Karpas-422 (cell line): Measurements from ENCODE around the gene ATP7B. TPM values are rescaled to one million over a fixed set of nuclear protein-coding genes. Genes with fewer than 3 reads are reported as not detected.

Experiments used
- DNase-seq: peaks from one replicate; pipeline ENCODE4 v3.0.0-alpha.2; 2015
- H2AFZ ChIP-seq: fragments of 200-600 bp; sonication (generic); 2 replicates; pipeline ENCODE4 v1.6.1; 2014; ENCODE audit warnings: antibody characterized with exemption, low read length, mixed read lengths
- H3K27ac ChIP-seq: fragments of 200-600 bp; sonication (generic); 2 replicates; pipeline ENCODE4 v1.5.1; 2014; ENCODE audit warnings: mild to moderate bottlenecking, low read length, moderate library complexity
- H3K27me3 ChIP-seq: fragments of 200-600 bp; sonication (generic); 2 replicates; pipeline ENCODE4 v1.6.1; 2014; ENCODE audit warnings: low read length, mixed read lengths
- H3K36me3 ChIP-seq: fragments of 200-600 bp; sonication (generic); 2 replicates; pipeline ENCODE4 v1.6.1; 2014; ENCODE audit warnings: low read length, mixed read lengths; ENCODE audit not compliant: insufficient read depth
- H3K4me1 ChIP-seq: fragments of 200-600 bp; sonication (generic); 2 replicates; pipeline ENCODE4 v1.6.1; 2014; ENCODE audit warnings: mild to moderate bottlenecking, low read length, mixed read lengths
- H3K4me2 ChIP-seq: fragments of 200-600 bp; sonication (generic); 2 replicates; pipeline ENCODE4 v1.6.1; 2014; ENCODE audit warnings: low read length, low read depth, mild to moderate bottlenecking; ENCODE audit not compliant: poor library complexity, severe bottlenecking
- H3K4me3 ChIP-seq: fragments of 200-600 bp; sonication (generic); 2 replicates; pipeline ENCODE4 v1.5.1; 2014; ENCODE audit warnings: mild to moderate bottlenecking, antibody characterized with exemption, low read length, mixed read lengths
- H3K79me2 ChIP-seq: fragments of 200-600 bp; sonication (generic); 2 replicates; pipeline ENCODE4 v1.6.1; 2014; ENCODE audit warnings: mild to moderate bottlenecking, low read length, mixed read lengths
- H3K9ac ChIP-seq: fragments of 200-600 bp; sonication (generic); 2 replicates; pipeline ENCODE4 v1.6.0; 2014; ENCODE audit warnings: low read length
- H3K9me2 ChIP-seq: fragments of 200-600 bp; sonication (generic), shearing (Covaris generic); replicated peaks from 2 replicates; pipeline ENCODE4 v1.6.0; 2014; ENCODE audit warnings: mild to moderate bottlenecking, low read length, moderate library complexity; ENCODE audit not compliant: insufficient read depth
- H3K9me3 ChIP-seq: fragments of 300-700, 200-600 bp; sonication (generic); 2 replicates; pipeline ENCODE4 v1.6.1; 2014; ENCODE audit warnings: low read length, mixed read lengths
- H4K20me1 ChIP-seq: fragments of 200-600 bp; sonication (generic); 2 replicates; pipeline ENCODE4 v1.6.1; 2014; ENCODE audit warnings: mild to moderate bottlenecking, antibody characterized with exemption, low read length, low read depth; ENCODE audit not compliant: insufficient read depth
- total RNA-seq: library from RNA; depleted of rRNA; stranded (reverse); fragments of >200 nt; shearing (Covaris generic); gene quantifications from 2 replicates; pipeline ENCODE4 v1.2.3, GENCODE V29; 2014; ENCODE audit warnings: low replicate concordance

ATP7B gene
- total RNA-seq, 1 experiment from 2014 or later: 1.1 TPM

DNA sequence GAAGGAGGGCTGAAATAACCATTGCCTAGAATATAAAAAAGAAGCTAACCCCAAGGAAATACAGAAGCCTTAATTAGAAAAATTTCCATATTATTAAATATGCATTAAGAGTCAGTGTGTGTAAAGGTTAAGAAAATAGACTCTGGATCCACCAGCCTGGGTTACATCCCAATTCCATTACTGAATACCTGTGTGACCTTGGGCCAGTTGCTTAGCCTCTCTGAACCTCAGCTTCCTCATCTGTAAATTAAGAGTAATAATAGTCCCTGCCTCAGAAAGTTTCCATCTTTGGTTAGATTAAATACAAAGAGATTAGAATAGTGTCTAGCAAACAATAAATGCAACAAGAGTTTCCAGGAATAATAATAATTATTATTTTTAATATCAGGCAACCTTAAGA is 54.5 kb downstream of the ATP7B start:
- H3K27me3 ChIP-seq: no peaks in the 10 kb centered on the region
- no peaks in the 10 kb centered on the region for H3K4me1 ChIP-seq
- no peaks in the 10 kb centered on the region for H3K9me2 ChIP-seq
- no peak for DNase-seq
- no peaks in the 10 kb centered on the region for H4K20me1 ChIP-seq
- H3K79me2 ChIP-seq: no peaks in the 10 kb centered on the region
- no peak overlapping the region for H3K27ac ChIP-seq
- no peak overlapping the region for H2AFZ ChIP-seq
- no peak overlapping the region for H3K4me3 ChIP-seq
- no peak overlapping the region for H3K4me2 ChIP-seq
- no peaks in the 10 kb centered on the region for H3K36me3 ChIP-seq
- no peaks in the 10 kb centered on the region for H3K9me3 ChIP-seq
- H3K9ac ChIP-seq: no peak overlapping the region

- no peak overlapping the region for H3K4me3 ChIP-seq
- H3K27ac ChIP-seq: no peak overlapping the region
- no peaks in the 10 kb centered on the region for H3K36me3 ChIP-seq
- no peaks in the 10 kb centered on the region for H3K9me3 ChIP-seq
- no peak overlapping the region for H3K4me2 ChIP-seq
- no peak for DNase-seq
- no peak overlapping the region for H3K9ac ChIP-seq
- H3K4me1 ChIP-seq: no peaks in the 10 kb centered on the region
- no peak overlapping the region for H2AFZ ChIP-seq
- no peaks in the 10 kb centered on the region for H3K27me3 ChIP-seq
- no peaks in the 10 kb centered on the region for H4K20me1 ChIP-seq
- H3K79me2 ChIP-seq: no peaks in the 10 kb centered on the region
- no peaks in the 10 kb centered on the region for H3K9me2 ChIP-seq
These were observed 55.2 kb downstream of the ATP7B start for GRCh38 chr13:51955816-51956603.

GRCh38 chr13:51955281-51955771 is 55.9 kb downstream of the ATP7B start:
- no peak overlapping the region for H3K27ac ChIP-seq
- no peaks in the 10 kb centered on the region for H4K20me1 ChIP-seq
- no peak for DNase-seq
- H3K4me1 ChIP-seq: no peaks in the 10 kb centered on the region
- H2AFZ ChIP-seq: no peak overlapping the region
- H3K9ac ChIP-seq: no peak overlapping the region
- H3K9me3 ChIP-seq: no peaks in the 10 kb centered on the region
- no peaks in the 10 kb centered on the region for H3K79me2 ChIP-seq
- H3K27me3 ChIP-seq: no peaks in the 10 kb centered on the region
- H3K36me3 ChIP-seq: no peaks in the 10 kb centered on the region
- no peak overlapping the region for H3K4me3 ChIP-seq
- no peak overlapping the region for H3K4me2 ChIP-seq
- no peaks in the 10 kb centered on the region for H3K9me2 ChIP-seq

DNA sequence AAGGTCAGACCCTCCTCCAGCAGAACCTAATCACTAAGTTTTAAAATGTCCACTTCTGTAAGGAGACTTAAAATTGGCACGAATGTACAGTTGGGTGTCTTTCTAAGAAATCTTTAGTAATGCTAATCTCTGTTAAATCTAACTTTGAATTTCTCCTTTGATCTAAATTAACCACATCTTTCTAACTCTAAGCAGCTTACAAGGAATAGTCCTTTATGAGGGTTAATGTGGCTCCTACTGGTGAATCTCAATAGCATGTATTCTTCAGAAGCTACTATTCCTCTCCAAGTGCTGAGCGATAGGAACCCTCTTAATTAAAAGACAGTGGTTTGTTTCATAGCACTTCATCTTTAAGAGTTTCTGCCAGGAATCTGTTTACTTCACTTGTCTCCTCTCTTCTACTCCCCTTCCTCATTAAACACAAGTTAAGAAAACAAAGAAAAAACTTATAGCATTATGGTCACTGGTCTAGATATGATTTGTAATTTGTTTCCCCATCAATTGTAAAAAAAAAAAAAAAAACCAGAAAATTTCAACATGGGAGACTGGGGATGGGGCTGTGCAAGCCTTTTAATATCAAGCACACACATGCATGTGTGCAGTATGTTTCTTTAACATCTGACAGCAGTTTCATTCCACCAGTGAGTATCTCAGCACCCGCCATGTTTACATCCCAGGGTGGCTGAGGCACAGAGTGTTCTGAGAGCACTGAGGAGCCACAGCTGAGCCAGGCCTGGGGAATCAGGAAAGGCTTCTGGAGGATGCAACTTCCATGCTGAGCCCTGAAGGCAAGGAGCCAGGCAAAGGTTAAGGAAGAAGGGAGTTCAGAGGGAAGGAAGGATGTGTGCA is 57.7 kb downstream of the ATP7B start:
- H3K79me2 ChIP-seq: no peaks in the 10 kb centered on the region
- H3K27me3 ChIP-seq: no peaks in the 10 kb centered on the region
- no peaks in the 10 kb centered on the region for H3K4me1 ChIP-seq
- no peak overlapping the region for H3K4me3 ChIP-seq
- DNase-seq: no peak
- no peaks in the 10 kb centered on the region for H4K20me1 ChIP-seq
- H3K27ac ChIP-seq: no peak overlapping the region
- H3K9ac ChIP-seq: no peak overlapping the region
- no peak overlapping the region for H3K4me2 ChIP-seq
- H2AFZ ChIP-seq: no peak overlapping the region
- no peaks in the 10 kb centered on the region for H3K9me3 ChIP-seq
- no peaks in the 10 kb centered on the region for H3K36me3 ChIP-seq
- H3K9me2 ChIP-seq: no peaks in the 10 kb centered on the region

- no peak overlapping the region for H2AFZ ChIP-seq
- H3K9ac ChIP-seq: no peak overlapping the region
- no peaks in the 10 kb centered on the region for H4K20me1 ChIP-seq
- DNase-seq: no peak
- no peaks in the 10 kb centered on the region for H3K9me2 ChIP-seq
- H3K4me3 ChIP-seq: no peak overlapping the region
- no peak overlapping the region for H3K27ac ChIP-seq
- H3K9me3 ChIP-seq: no peaks in the 10 kb centered on the region
- H3K36me3 ChIP-seq: no peaks in the 10 kb centered on the region
- no peaks in the 10 kb centered on the region for H3K4me1 ChIP-seq
- no peaks in the 10 kb centered on the region for H3K79me2 ChIP-seq
- no peaks in the 10 kb centered on the region for H3K27me3 ChIP-seq
- H3K4me2 ChIP-seq: no peak overlapping the region
These were observed 60.5 kb downstream of the ATP7B start for GRCh38 chr13:51950722-51951121.

DNA sequence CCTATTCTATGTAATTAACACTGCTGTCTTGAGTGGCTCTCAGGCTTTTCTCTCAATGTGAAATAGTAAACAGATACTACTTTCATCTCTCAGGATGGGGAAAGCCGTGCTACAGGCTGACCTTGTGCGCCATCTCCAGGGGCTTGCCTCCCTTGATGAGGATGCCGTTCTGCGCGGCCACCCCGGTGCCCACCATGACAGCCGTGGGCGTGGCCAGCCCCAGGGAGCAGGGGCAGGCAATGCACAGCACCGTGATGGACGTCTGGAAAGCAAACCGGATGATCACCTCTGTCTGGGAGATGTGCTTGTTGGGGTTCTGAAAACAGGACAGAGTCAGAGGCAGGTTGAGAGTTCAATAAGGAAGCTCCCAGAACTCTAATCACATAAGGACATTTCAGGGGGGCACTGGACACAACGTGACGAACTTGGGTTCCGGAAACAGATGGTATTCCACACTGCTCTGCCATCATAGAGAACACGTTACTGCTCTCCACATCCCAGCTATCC is 65.0 kb downstream of the ATP7B start:
- Histone ChIP-seq H4K20me1 (no peaks in the 10 kb centered on the region), H3K9me2 (no peaks in the 10 kb centered on the region)

DNA sequence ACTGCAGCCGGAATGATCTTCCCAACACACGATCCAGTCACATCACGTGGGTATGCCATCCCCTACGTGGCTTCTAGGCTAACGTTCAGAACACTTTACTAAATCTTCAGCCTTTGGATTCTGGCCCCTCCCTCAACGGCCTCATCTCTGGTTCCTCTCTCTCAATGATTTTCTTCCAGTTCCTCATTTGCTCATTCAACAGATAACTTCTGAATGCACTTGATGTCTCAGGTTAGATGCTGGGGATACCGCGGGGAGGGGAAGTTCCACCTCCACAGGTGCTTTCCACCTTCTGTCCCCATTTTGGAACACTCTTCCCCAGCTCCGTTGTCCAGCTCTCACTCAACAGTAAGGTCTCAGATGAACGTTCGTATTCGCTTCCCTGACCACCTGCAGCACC is 66.1 kb downstream of the ATP7B start:
- Histone ChIP-seq H3K4me1 (no peaks in the 10 kb centered on the region), H3K9me2 (no peaks in the 10 kb centered on the region), H3K27ac (no peak overlapping the region), H3K4me3 (no peak overlapping the region), H3K9me3 (no peaks in the 10 kb centered on the region), H3K27me3 (no peaks in the 10 kb centered on the region), H2AFZ (no peak overlapping the region), H3K9ac (no peak overlapping the region), H4K20me1 (no peaks in the 10 kb centered on the region), H3K79me2 (no peaks in the 10 kb centered on the region), H3K36me3 (no peaks in the 10 kb centered on the region), H3K4me2 (no peak overlapping the region)
- DNase-seq: no peak

More for the DNA sequence above, 65.0 kb downstream of the ATP7B start:
- Histone ChIP-seq H3K9me3 (no peaks in the 10 kb centered on the region), H3K4me3 (no peak overlapping the region), H3K4me2 (no peak overlapping the region), H3K27me3 (no peaks in the 10 kb centered on the region), H3K36me3 (no peaks in the 10 kb centered on the region), H2AFZ (no peak overlapping the region), H3K27ac (no peak overlapping the region), H3K9ac (no peak overlapping the region), H3K4me1 (no peaks in the 10 kb centered on the region), H3K79me2 (no peaks in the 10 kb centered on the region)
- DNase-seq: no peak

- Histone ChIP-seq H3K9me2 (no peaks in the 10 kb centered on the region), H3K4me3 (no peak overlapping the region), H4K20me1 (no peaks in the 10 kb centered on the region), H3K4me2 (no peak overlapping the region), H3K27me3 (no peaks in the 10 kb centered on the region), H2AFZ (no peak overlapping the region), H3K9ac (no peak overlapping the region), H3K9me3 (no peaks in the 10 kb centered on the region), H3K27ac (no peak overlapping the region), H3K4me1 (no peaks in the 10 kb centered on the region), H3K79me2 (no peaks in the 10 kb centered on the region), H3K36me3 (no peaks in the 10 kb centered on the region)
- DNase-seq: no peak
These were observed 66.8 kb downstream of the ATP7B start for GRCh38 chr13:51944428-51944827.
